Stimulated activated CD4-positive, alpha-beta T cell treated with anti-CD3 and anti-CD28 coated beads, Interleukin-4, amount 100 ng/mL, for 24 hours (primary cell): ENCODE data around the gene ANKHD1.

Source experiments
- DNase-seq: peaks from one replicate; pipeline ENCODE4 v3.0.0-alpha.2; 2020

Gene ANKHD1

GRCh38 chr5:140546851-140547507, 145.3 kb downstream of the ANKHD1 start:
- no peak for DNase-seq

- DNase-seq: peak; percentile 88
Measured at GRCh38 chr5:140547508-140548299, 146.1 kb downstream of the ANKHD1 start, which contains the start of gene EIF4EBP3. Gene EIF4EBP3 (plus strand): TSS chr5:140547662. CDS start chr5:140547738, 76 bp downstream.

GRCh38 chr5:140548300-140548688, 146.7 kb downstream of the ANKHD1 start:
- DNase-seq: no peak

GRCh38 chr5:140548791-140549190, 147.2 kb downstream of the ANKHD1 start:
- no peak for DNase-seq

GRCh38 chr5:140549237-140550144, 147.9 kb downstream of the ANKHD1 start:
- no peak for DNase-seq

GRCh38 chr5:140550147-140551079, 148.8 kb downstream of the ANKHD1 start:
- no peak for DNase-seq

GRCh38 chr5:140551872-140552271, 150.2 kb downstream of the ANKHD1 start:
- no peak for DNase-seq

- DNase-seq: no peak
Measured at GRCh38 chr5:140553657-140554056, 152.0 kb downstream of the ANKHD1 start.

GRCh38 chr5:140554454-140554853, 152.8 kb downstream of the ANKHD1 start:
- no peak for DNase-seq

- DNase-seq: no peak
Measured at GRCh38 chr5:140555747-140556312, 154.2 kb downstream of the ANKHD1 start.

GRCh38 chr5:140556438-140556837, 154.8 kb downstream of the ANKHD1 start:
- no peak for DNase-seq

- peak; percentile 88 for DNase-seq
Measured at GRCh38 chr5:140557136-140557805, 155.6 kb downstream of the ANKHD1 start, which contains the start of gene SRA1. Gene SRA1 (minus strand): TSS chr5:140557473. CDS start chr5:140557452, 21 bp downstream.

GRCh38 chr5:140557965-140558364, 156.3 kb downstream of the ANKHD1 start:
- no peak for DNase-seq

GRCh38 chr5:140558542-140558941, 156.9 kb downstream of the ANKHD1 start:
- no peak for DNase-seq

- no peak for DNase-seq
Measured at GRCh38 chr5:140560227-140560626, 158.6 kb downstream of the ANKHD1 start.

GRCh38 chr5:140561753-140562523, 160.3 kb downstream of the ANKHD1 start:
- DNase-seq: no peak

GRCh38 chr5:140563596-140563995, 162.0 kb downstream of the ANKHD1 start:
- no peak for DNase-seq

GRCh38 chr5:140564196-140565023, 162.8 kb downstream of the ANKHD1 start, which contains the start of the genes APBB3 and SLC35A4:
Gene APBB3 (minus strand): TSS chr5:140564598. CDS start chr5:140564245, 353 bp downstream.
Gene SLC35A4 (plus strand): TSS chr5:140564828. CDS start chr5:140567170, 2,342 bp downstream.
- DNase-seq: peak; percentile 97
